ENCODE data around the gene MYOF. TPM values are rescaled to one million over a fixed set of nuclear protein-coding genes. Genes with fewer than 3 reads are reported as not detected.

The MYOF gene
- total RNA-seq, 2 donors from 2014 or later, result 21.1 to 25.7 TPM

DNA sequence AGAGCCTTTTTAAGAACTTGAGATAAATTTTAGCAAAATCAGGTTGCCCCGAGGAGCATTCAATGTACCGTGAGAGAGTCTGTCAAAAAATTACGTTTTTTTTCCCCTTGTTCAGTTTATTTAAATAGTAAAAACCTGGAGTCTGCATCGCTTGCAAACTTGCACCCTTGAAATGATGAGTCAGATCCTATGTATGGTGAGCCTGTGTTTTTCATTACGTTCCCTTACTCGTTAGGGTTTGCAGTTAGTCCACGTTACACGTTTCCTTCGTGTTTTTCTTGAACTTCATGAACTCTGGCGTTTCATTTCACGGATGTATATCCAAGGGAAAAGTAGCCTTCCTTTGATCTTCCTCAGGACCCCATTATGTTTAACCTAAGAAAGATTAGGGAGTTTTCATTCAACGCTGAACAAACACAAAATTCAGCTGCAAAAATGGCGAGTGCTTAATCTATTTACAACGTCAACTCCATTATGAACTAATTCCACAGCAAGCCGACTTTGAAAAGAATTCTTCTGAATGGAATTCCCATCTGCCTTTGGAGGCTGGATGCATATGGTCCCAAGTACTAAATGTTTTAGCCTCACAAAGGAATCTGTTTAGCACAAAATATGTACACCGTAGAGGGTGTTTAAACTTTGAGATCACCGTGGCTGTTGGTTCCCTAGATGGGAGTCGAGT is 182.4 kb downstream of the MYOF start:
- Histone ChIP-seq H3K27me3 (no peaks in the 10 kb centered on the region), H3K9me3 (no peaks in the 10 kb centered on the region), H3K36me3 (replicated peaks in 1 of 2; ENCODE audit: insufficient read depth in 1 of 2, low read depth in 2 of 2) (no peaks in the 10 kb centered on the region), H3K27ac (no peak overlapping the region), H3K4me1 (no peaks in the 10 kb centered on the region), H3K4me3 (no peak overlapping the region)
- TF ChIP-seq POLR2A (IDR thresholded peaks at IDR 0.05) (no peak), CTCF (IDR thresholded peaks at IDR 0.05) (no peak)
- DNase-seq, result no peak
- intact Hi-C loops (cut with DNase I), result no loop called here
- ATAC-seq, result no peak
- 52 to 54% methylated on average over 18 of the region's 18 CpGs for WGBS, 2 donors

- Histone ChIP-seq H3K4me1 (no peaks in the 10 kb centered on the region), H3K9me3 (no peaks in the 10 kb centered on the region), H3K27me3 (no peaks in the 10 kb centered on the region), H3K27ac (no peak overlapping the region), H3K36me3 (replicated peaks in 1 of 2; ENCODE audit: insufficient read depth in 1 of 2, low read depth in 2 of 2) (no peaks in the 10 kb centered on the region), H3K4me3 (no peak overlapping the region)
- DNase-seq (no peak), ATAC-seq (no peak)
- no peak for TF ChIP-seq POLR2A (IDR thresholded peaks at IDR 0.05)
- TF ChIP-seq CTCF (IDR thresholded peaks at IDR 0.05), result no peak
- 49 to 61% methylated on average over 6 of the region's 6 CpGs for WGBS, 2 donors
- intact Hi-C loops (cut with DNase I), result no loop called here
Measured at GRCh38 chr10:93299195-93299594, 182.9 kb downstream of the MYOF start.

DNA sequence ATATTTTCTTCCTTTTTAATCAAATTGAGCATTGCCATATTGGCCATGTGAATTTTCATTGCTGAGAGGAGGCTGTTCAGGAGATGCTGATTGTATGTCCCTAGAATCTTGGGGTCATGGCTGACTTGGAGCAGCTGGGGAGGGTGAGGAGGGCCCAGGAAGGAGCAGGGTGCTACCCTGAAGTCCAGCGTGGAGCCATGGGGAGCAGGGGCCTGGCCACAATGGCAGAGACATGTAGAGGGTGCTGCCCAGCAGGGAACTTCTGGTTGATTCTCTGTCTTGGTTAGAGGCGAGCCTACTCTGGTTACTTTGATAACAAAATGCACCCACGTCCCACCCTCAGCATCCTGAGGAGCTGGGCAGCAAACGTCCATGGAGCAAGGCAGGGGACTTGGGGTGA is 186.0 kb downstream of the MYOF start:
- DNase-seq, result no peak
- TF ChIP-seq CTCF (IDR thresholded peaks at IDR 0.05) (no peak), POLR2A (IDR thresholded peaks at IDR 0.05) (no peak)
- H3K4me1 ChIP-seq, result no peaks in the 10 kb centered on the region
- H3K27me3 ChIP-seq, result no peaks in the 10 kb centered on the region
- H3K4me3 ChIP-seq, result no peak overlapping the region
- H3K9me3 ChIP-seq, result no peaks in the 10 kb centered on the region
- H3K27ac ChIP-seq, result no peak overlapping the region
- no peaks in the 10 kb centered on the region for H3K36me3 ChIP-seq (replicated peaks in 1 of 2; ENCODE audit: insufficient read depth in 1 of 2, low read depth in 2 of 2)
- 75 to 79% methylated on average over 3 to 4 of the region's 4 CpGs for WGBS, 2 donors
- intact Hi-C loops (cut with DNase I), result no loop called here
- no peak for ATAC-seq

DNA sequence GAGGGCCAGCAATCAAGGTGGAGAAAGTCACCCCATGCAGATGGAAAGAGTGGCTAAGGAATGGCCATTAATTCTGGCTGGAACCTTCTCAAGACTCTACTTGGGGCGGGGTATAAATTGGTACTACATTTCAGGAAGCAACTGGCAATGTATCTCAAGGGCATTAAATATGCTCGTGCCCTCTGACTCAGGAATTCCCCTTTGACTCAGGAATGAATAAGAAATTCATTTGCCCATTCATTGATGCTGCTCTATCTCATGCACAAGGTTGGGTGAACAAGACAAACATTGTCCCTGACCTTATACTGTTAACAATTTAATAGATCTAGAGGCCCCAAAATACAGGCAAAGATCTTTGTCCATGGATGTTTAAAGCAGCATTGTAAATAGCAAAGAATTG is 188.1 kb downstream of the MYOF start:
- H3K27me3 ChIP-seq, result no peaks in the 10 kb centered on the region
- DNase-seq (no peak), ATAC-seq (no peak)
- H3K4me3 ChIP-seq, result no peak overlapping the region
- no peaks in the 10 kb centered on the region for H3K36me3 ChIP-seq (replicated peaks in 1 of 2; ENCODE audit: insufficient read depth in 1 of 2, low read depth in 2 of 2)
- H3K4me1 ChIP-seq, result no peaks in the 10 kb centered on the region
- TF ChIP-seq POLR2A (IDR thresholded peaks at IDR 0.05) (no peak), CTCF (IDR thresholded peaks at IDR 0.05) (no peak)
- no peak overlapping the region for H3K27ac ChIP-seq
- 43 to 59% methylated on average over 2 of the region's 2 CpGs for WGBS, 2 donors
- intact Hi-C loops (cut with DNase I), result no loop called here
- no peaks in the 10 kb centered on the region for H3K9me3 ChIP-seq

- H3K9me3 ChIP-seq, result no peaks in the 10 kb centered on the region
- 60 to 69% methylated on average over 5 of the region's 5 CpGs for WGBS, 2 donors
- intact Hi-C loops (cut with DNase I), result no loop called here
Measured at GRCh38 chr10:93290661-93291354, 191.3 kb downstream of the MYOF start.

More at GRCh38 chr10:93290661-93291354, 191.3 kb downstream of the MYOF start:
- Histone ChIP-seq H3K4me3 (no peak overlapping the region), H3K4me1 (no peaks in the 10 kb centered on the region), H3K27ac (no peak overlapping the region), H3K36me3 (replicated peaks in 1 of 2; ENCODE audit: insufficient read depth in 1 of 2, low read depth in 2 of 2) (no peaks in the 10 kb centered on the region), H3K27me3 (no peaks in the 10 kb centered on the region)
- ATAC-seq, result no peak
- DNase-seq, result no peak
- TF ChIP-seq CTCF (IDR thresholded peaks at IDR 0.05) (no peak), POLR2A (IDR thresholded peaks at IDR 0.05) (no peak)
